GM20000 (cell line): ENCODE data around the gene ARHGAP23.
"Not testable (repeated sequence)": the region's sequence is repeated elsewhere in the genome, so short reads cannot be mapped to it uniquely, and the experiment has no call there.

ENCODE experiments used
- DNase-seq: peaks from one replicate; pipeline ENCODE4 v3.0.0; 2012; ENCODE audit warnings: low spot score
- CTCF ChIP-seq: IDR thresholded peaks from 2 replicates; pipeline ENCODE4 v1.5.1; 2012; ENCODE audit warnings: mild to moderate bottlenecking, control low read depth; ENCODE audit errors: extremely low read depth, missing control alignments

Gene ARHGAP23

DNA sequence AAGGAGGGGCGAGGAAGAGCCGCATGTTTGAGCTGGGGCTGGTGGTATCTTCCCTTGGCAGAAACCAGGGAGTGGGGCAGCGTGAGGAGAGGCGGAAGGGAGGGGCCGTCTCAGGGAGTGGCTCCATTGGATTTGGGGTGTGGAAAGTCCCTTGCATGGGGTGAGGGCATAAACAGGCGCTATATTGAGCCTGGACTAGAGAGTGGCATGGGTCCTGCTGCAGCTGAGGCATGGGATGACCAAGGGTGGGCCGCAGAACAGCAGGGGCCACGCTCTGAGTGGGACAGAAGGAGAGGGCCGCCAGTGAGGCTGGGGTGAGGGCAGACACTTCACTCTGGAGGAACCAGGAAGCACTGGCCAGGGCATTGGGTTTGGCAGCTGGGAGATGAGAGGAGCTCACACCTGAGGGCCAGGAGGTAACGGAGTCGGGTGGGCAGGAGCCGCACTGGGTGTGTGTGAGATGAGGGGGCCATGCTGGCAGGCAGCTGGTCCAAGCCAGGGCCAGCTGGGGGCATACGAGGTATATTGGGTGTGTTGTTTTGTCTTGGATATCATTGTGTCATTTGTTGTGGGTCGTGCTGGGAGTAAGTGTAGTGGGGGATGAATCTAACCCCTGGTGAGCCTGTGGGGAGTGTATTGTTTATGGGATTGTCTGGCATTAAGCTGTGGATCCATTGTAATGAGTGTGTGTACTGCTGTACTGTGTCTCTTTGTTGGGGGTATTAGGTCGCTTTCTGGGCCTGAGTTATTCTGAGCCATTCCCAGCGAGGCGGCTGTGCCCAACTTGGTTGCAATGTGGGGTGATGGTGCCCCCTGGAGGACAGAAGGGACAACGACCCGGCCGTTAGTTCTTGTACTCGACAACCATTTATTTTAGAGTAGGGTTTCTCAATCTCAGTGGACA lies 56.2 kb downstream of the ARHGAP23 start:
- peak; percentile 42 for DNase-seq

DNA sequence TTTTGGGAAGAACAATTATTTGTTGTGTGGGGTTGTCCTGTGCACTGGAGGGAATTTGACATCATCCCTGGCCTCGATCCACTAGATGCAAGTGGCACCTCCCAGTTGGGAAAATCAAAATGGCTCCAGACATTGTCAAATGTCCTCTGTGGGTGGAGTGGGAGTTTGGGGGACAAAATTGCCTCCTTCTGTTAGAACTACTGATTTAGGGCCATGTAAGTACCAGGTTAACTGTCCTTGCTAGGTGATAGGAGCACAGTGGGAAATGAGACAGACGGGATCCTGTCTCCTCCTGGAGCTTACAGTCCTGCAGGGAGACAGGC lies 56.8 kb downstream of the ARHGAP23 start:
- no peak for DNase-seq
- no peak for TF ChIP-seq CTCF

More for the DNA sequence above, 56.2 kb downstream of the ARHGAP23 start:
- peak; percentile 44 for TF ChIP-seq CTCF

DNA sequence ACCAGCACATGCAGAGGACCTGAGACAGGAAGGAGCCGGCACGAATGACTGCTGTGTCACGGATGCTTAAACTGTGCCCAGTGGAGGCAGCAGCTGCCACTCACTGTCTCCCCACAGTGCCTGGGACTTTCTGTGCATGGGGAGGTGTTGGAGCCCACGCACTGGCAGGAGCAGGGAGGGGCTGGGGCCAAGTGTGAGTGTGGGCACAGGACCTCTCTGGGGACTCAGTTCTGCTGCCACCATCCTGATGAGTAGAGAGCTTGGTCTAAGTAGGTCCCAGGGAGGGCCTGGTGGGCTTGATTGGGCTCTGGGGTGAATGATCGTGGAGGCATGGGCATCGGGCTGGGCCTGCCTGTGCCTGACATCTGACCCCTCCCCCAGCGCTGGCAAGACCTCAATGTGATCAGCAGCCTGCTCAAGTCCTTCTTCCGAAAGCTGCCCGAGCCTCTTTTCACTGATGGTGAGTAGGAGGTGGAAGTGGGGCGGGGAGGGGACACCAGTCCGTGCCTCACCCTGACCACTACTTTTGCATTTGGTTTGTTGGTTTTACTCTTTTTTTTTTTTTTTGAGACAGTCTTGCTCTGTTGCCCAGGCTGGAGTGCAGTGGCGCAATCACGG lies 57.5 kb downstream of the ARHGAP23 start:
- DNase-seq, result peak; percentile 61

- DNase-seq, result not testable (repeated sequence)
These were observed 61.5 kb downstream of the ARHGAP23 start for GRCh38 chr17:38489774-38490173.

GRCh38 chr17:38491346-38492066 lies 63.2 kb downstream of the ARHGAP23 start:
- not testable (repeated sequence) for DNase-seq

DNA sequence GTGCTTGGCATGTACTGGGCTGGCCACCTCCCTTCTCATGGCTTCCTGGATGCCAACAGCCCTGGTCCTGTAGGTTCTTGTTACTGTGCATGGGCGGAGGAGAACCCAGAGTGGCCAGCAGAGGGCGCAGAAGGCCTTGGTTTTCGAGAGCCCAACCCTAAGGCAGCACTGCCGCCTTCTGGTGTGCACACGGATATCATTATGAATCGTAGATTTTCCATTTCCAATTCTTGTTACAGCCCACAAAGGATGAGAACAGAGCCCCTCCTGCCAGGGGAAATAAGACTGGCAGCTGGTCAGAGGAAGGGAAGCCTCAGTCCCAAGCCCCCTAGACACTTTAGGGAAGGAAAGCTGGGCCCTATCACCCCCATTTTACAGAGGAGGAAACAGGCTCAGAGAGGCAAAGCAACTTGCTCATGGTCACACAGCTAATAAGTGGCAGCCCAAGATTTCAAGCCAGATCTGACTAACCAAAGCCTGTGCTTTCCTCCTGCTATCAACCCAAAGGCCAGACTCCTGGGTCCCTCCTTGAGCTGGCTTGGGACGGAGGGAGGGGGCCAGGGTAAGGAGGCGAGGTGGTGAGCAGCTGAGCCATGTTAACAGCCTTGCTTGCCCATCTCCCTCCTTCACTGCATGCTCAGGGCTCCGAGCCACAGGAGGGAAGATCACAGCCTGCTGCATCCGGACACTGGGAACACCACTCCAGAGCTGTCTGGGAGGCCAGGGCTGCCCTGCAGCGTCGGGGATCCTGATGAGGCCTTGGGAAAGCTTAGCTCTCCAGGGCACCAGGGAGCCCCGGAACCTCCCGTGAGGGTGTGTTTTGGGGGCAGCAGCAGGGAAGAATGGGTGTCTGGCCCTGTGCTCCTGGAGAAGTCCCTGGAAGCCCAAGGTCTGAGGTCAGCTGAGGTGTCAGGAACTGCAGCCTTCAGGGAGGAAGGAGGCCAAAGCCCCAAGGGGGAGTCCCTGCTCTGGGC lies 64.1 kb downstream of the ARHGAP23 start:
- peak; percentile 75 for DNase-seq
- peak; percentile 39 for TF ChIP-seq CTCF

DNA sequence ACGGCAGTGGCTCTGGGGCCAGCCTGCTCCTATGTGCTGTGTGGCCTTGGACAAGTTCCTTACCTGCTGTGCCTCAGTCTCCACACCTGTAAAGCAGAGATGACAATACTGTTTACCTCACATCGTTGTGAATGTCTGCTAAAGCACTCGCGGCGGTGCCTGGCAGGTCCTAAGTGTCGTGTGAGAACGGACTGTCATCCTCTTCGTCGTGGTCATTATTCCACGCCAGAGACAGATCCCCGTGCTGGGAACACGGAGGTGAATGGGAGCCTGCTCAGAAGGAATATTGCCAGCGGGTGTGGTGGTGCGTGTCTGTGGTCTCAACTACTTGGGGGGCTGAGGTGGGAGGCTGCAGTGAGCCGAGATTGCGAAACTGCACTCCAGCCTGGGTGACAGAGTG lies 65.9 kb downstream of the ARHGAP23 start:
- not testable (repeated sequence) for DNase-seq

GRCh38 chr17:38497656-38498055 lies 69.4 kb downstream of the ARHGAP23 start:
- not testable (repeated sequence) for DNase-seq

- TF ChIP-seq CTCF, result no peak
- DNase-seq, result no peak
These were observed 70.1 kb downstream of the ARHGAP23 start for GRCh38 chr17:38498353-38498752.

- DNase-seq, result not testable (repeated sequence)
These were observed 71.0 kb downstream of the ARHGAP23 start for GRCh38 chr17:38499230-38499629.

- DNase-seq, result not testable (repeated sequence)
These were observed 73.5 kb downstream of the ARHGAP23 start for GRCh38 chr17:38501718-38502117.

- DNase-seq, result not testable (repeated sequence)
These were observed 75.1 kb downstream of the ARHGAP23 start for GRCh38 chr17:38503286-38503913.
